Suprapubic skin (tissue), 3 donors: ENCODE measurements around the gene RPGRIP1L.

Source experiments
- POLR2A ChIP-seq, 2 donors: fragments of 450-650 bp; IDR thresholded peaks; one replicate each; pipeline ENCODE4 v1.6.1; 2017; ENCODE audit warnings: antibody characterized with exemption in 2 of 2, mild to moderate bottlenecking in 2 of 2, moderate library complexity in 2 of 2
- TF ChIP-seq, protein P1 (sequence below), 2 donors: fragments of 200-600 bp in 1 of 2; fragments of 450-650 bp in 1 of 2; sonication (generic) in 1 of 2; IDR thresholded peaks; one replicate each; pipeline ENCODE4 v1.5.1; 2016 to 2019; ENCODE audit warnings: antibody characterized with exemption in 2 of 2, mild to moderate bottlenecking in 1 of 2, moderate library complexity in 1 of 2

GRCh38 chr16:53692146-53692545, 11.5 kb downstream of the RPGRIP1L start:
- TF ChIP-seq, protein P1, sequence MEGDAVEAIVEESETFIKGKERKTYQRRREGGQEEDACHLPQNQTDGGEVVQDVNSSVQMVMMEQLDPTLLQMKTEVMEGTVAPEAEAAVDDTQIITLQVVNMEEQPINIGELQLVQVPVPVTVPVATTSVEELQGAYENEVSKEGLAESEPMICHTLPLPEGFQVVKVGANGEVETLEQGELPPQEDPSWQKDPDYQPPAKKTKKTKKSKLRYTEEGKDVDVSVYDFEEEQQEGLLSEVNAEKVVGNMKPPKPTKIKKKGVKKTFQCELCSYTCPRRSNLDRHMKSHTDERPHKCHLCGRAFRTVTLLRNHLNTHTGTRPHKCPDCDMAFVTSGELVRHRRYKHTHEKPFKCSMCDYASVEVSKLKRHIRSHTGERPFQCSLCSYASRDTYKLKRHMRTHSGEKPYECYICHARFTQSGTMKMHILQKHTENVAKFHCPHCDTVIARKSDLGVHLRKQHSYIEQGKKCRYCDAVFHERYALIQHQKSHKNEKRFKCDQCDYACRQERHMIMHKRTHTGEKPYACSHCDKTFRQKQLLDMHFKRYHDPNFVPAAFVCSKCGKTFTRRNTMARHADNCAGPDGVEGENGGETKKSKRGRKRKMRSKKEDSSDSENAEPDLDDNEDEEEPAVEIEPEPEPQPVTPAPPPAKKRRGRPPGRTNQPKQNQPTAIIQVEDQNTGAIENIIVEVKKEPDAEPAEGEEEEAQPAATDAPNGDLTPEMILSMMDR (IDR thresholded peaks at IDR 0.05): no peak
- TF ChIP-seq POLR2A (IDR thresholded peaks at IDR 0.05): no peak
